ENCODE data around the gene MIPOL1. TPM values are rescaled to one million over a fixed set of nuclear protein-coding genes. Genes with fewer than 3 reads are reported as not detected.
A peak's percentile ranks its signal among the peaks of the same experiment; 100 is the strongest.

The MIPOL1 gene
- total RNA-seq, 3 donors from 2014 or later: 12.2 to 48.8 (median 36.1) TPM

GRCh38 chr14:37194698-37195097 is 3.0 kb upstream of the MIPOL1 start:
- TF ChIP-seq POLR2AphosphoS5 (IDR thresholded peaks at IDR 0.05) (no peak), POLR2A (IDR thresholded peaks at IDR 0.05) (no peak), CTCF (IDR thresholded peaks at IDR 0.05) (no peak)
- Histone ChIP-seq H3K4me1 (no peaks in the 10 kb centered on the region), H3K36me3 (no peaks in the 10 kb centered on the region), H3K27me3 (no peaks in the 10 kb centered on the region), H3K4me3 (no peak overlapping the region), H3K9me3 (peaks cover 0 to 5% of the 10 kb centered on the region in 2 donors), H3K27ac (no peak overlapping the region)
- intact Hi-C loops (cut with DNase I; ENCODE audit: low total_unique reads): no loop called here
- no peak for DNase-seq (ENCODE audit: low spot score in 2 of 2)

- no peak for TF ChIP-seq POLR2AphosphoS5 (IDR thresholded peaks at IDR 0.05)
- no peak for TF ChIP-seq POLR2A (IDR thresholded peaks at IDR 0.05)
- no peak for TF ChIP-seq CTCF (IDR thresholded peaks at IDR 0.05)
- no peak for DNase-seq (ENCODE audit: low spot score in 2 of 2)
- H3K27ac ChIP-seq: no peak overlapping the region
Measured at GRCh38 chr14:37195327-37195726, 2.4 kb upstream of the MIPOL1 start.

GRCh38 chr14:37196604-37197420 is 925 bp upstream of the MIPOL1 start:
- intact Hi-C loops (cut with DNase I; ENCODE audit: low total_unique reads): no loop called here
- Histone ChIP-seq H3K36me3 (no peaks in the 10 kb centered on the region), H3K4me1 (no peaks in the 10 kb centered on the region), H3K9me3 (no peaks in the 10 kb centered on the region), H3K27me3 (no peaks in the 10 kb centered on the region), H3K27ac (peak overlapping the region; percentile 93), H3K4me3 (peak overlapping the region; percentile 49 to 77 (median 70))
- TF ChIP-seq POLR2AphosphoS5 (IDR thresholded peaks at IDR 0.05) (no peak), POLR2A (IDR thresholded peaks at IDR 0.05) (no peak)
- no peak for DNase-seq (ENCODE audit: low spot score in 2 of 2)

More at GRCh38 chr14:37195327-37195726, 2.4 kb upstream of the MIPOL1 start:
- H3K36me3 ChIP-seq: no peaks in the 10 kb centered on the region
- no peak overlapping the region for H3K4me3 ChIP-seq
- intact Hi-C loops (cut with DNase I; ENCODE audit: low total_unique reads): no loop called here
- no peaks in the 10 kb centered on the region for H3K9me3 ChIP-seq
- H3K4me1 ChIP-seq: no peaks in the 10 kb centered on the region
- no peaks in the 10 kb centered on the region for H3K27me3 ChIP-seq

- intact Hi-C loops (cut with DNase I; ENCODE audit: low total_unique reads): no loop called here
- DNase-seq (ENCODE audit: low spot score in 2 of 2): no peak
- Histone ChIP-seq H3K4me1 (no peaks in the 10 kb centered on the region), H3K4me3 (peak overlapping the region; percentile 49 to 77 (median 70)), H3K9me3 (no peaks in the 10 kb centered on the region), H3K27me3 (no peaks in the 10 kb centered on the region), H3K36me3 (no peaks in the 10 kb centered on the region), H3K27ac (peak overlapping the region; percentile 93)
- TF ChIP-seq POLR2A (IDR thresholded peaks at IDR 0.05) (no peak), POLR2AphosphoS5 (IDR thresholded peaks at IDR 0.05) (no peak), CTCF (IDR thresholded peaks at IDR 0.05) (peak in 1 of 3 donors; percentile 7)
Measured at GRCh38 chr14:37198273-37198598, 499 bp downstream of the MIPOL1 start.

- Histone ChIP-seq H3K36me3 (no peaks in the 10 kb centered on the region), H3K4me3 (peak overlapping the region in 1 of 3 donors; percentile 77), H3K27me3 (no peaks in the 10 kb centered on the region), H3K4me1 (no peaks in the 10 kb centered on the region), H3K27ac (no peak overlapping the region), H3K9me3 (no peaks in the 10 kb centered on the region)
- intact Hi-C loops (cut with DNase I; ENCODE audit: low total_unique reads): no loop called here
- TF ChIP-seq CTCF (IDR thresholded peaks at IDR 0.05) (no peak), POLR2AphosphoS5 (IDR thresholded peaks at IDR 0.05) (no peak), POLR2A (IDR thresholded peaks at IDR 0.05) (no peak)
- DNase-seq (ENCODE audit: low spot score in 2 of 2): no peak
Measured at GRCh38 chr14:37198907-37199306, 1.2 kb downstream of the MIPOL1 start.

All from breast epithelium (tissue), 4 donors.